ENCODE data around the gene TOMM20L.

DNA sequence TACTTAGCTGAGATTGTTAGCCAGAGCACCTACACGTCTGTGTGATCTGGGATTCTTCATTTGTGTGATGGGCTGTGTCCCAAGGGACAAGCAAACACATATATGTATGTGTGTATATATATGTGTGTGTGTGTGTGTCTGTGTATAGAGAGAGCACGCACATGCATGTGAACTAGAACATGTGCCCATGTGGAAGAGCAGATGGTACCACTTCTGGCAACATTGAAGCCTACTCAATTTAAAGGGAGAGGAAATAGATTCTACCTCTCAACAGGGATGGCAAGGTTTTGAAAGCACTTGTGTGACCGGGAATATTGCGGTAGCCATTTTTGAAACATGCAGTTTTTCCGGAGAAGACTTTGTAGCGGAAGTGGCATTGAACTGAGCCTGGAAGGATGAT lies 1.4 kb downstream of the TOMM20L start:
- no peak for TF ChIP-seq POLR2A (IDR thresholded peaks at IDR 0.05; ENCODE audit: borderline replicate concordance, extremely low read depth, insufficient read depth, insufficient read length)
- no peak for TF ChIP-seq EZH2 (IDR thresholded peaks at IDR 0.05)

Data from HCT116 (cell line).